GM18507 (cell line): ENCODE results near the gene FILIP1L.

ENCODE experiments used
- DNase-seq: peaks from one replicate; pipeline ENCODE4 v3.0.0; 2011; ENCODE audit warnings: low read depth; ENCODE audit not compliant: insufficient read length; ENCODE audit errors: extremely low spot score
- FAIRE-seq: peaks from 2 replicates; lab custom pipeline; 2011; peaks lifted over from hg19 to GRCh38; lab: Jason Lieb, UNC

The FILIP1L gene

GRCh38 chr3:100127792-100128191 lies 13.5 kb upstream of the FILIP1L start:
- no peak for DNase-seq
- FAIRE-seq: no peak

GRCh38 chr3:100125161-100125938 lies 11.0 kb upstream of the FILIP1L start:
- no peak for FAIRE-seq

GRCh38 chr3:100124201-100124761 lies 10.0 kb upstream of the FILIP1L start:
- DNase-seq (no peak), FAIRE-seq (no peak)

More at GRCh38 chr3:100125161-100125938, 11.0 kb upstream of the FILIP1L start:
- DNase-seq: no peak

GRCh38 chr3:100123112-100123511 lies 8.8 kb upstream of the FILIP1L start:
- FAIRE-seq (no peak), DNase-seq (no peak)

GRCh38 chr3:100122321-100122720 lies 8.0 kb upstream of the FILIP1L start:
- DNase-seq (no peak), FAIRE-seq (no peak)

GRCh38 chr3:100120693-100121092 lies 6.4 kb upstream of the FILIP1L start:
- FAIRE-seq: no peak

GRCh38 chr3:100120012-100120411 lies 5.7 kb upstream of the FILIP1L start:
- DNase-seq: no peak
- FAIRE-seq: no peak

More at GRCh38 chr3:100120693-100121092, 6.4 kb upstream of the FILIP1L start:
- DNase-seq: no peak

GRCh38 chr3:100117093-100117492 lies 2.8 kb upstream of the FILIP1L start:
- DNase-seq (no peak), FAIRE-seq (no peak)

GRCh38 chr3:100113723-100114412 lies 433 bp downstream of the FILIP1L start:
- FAIRE-seq (no peak), DNase-seq (no peak)

GRCh38 chr3:100111728-100112127 lies 2.6 kb downstream of the FILIP1L start:
- DNase-seq: no peak
- FAIRE-seq: no peak

GRCh38 chr3:100110162-100110561 lies 4.1 kb downstream of the FILIP1L start:
- FAIRE-seq: no peak
- DNase-seq: no peak

GRCh38 chr3:100108464-100109079 lies 5.7 kb downstream of the FILIP1L start:
- FAIRE-seq: no peak
- DNase-seq: no peak

- no peak for FAIRE-seq
These were observed 7.0 kb downstream of the FILIP1L start for GRCh38 chr3:100107221-100107814.

GRCh38 chr3:100106531-100107141 lies 7.7 kb downstream of the FILIP1L start:
- FAIRE-seq (peak; percentile 26), DNase-seq (no peak)

More at GRCh38 chr3:100107221-100107814, 7.0 kb downstream of the FILIP1L start:
- DNase-seq: no peak

- DNase-seq (no peak), FAIRE-seq (peak; percentile 31)
These were observed 8.2 kb downstream of the FILIP1L start for GRCh38 chr3:100106094-100106493.

GRCh38 chr3:100105501-100105900 lies 8.8 kb downstream of the FILIP1L start:
- DNase-seq: no peak

GRCh38 chr3:100104817-100105413 lies 9.4 kb downstream of the FILIP1L start:
- FAIRE-seq: no peak
- no peak for DNase-seq

More at GRCh38 chr3:100105501-100105900, 8.8 kb downstream of the FILIP1L start:
- FAIRE-seq: peak; percentile 91

GRCh38 chr3:100104442-100104798 lies 9.9 kb downstream of the FILIP1L start:
- FAIRE-seq (no peak), DNase-seq (no peak)
